Hepatocyte (in vitro differentiated cells): ENCODE measurements around the gene INPP4B. TPM values are rescaled to one million over a fixed set of nuclear protein-coding genes. Genes with fewer than 3 reads are reported as not detected.
A peak's percentile ranks its signal among the peaks of the same experiment; 100 is the strongest.

Experiments used
- DNase-seq: peaks from one replicate; pipeline ENCODE4 v3.0.0-alpha.2; 2016; ENCODE audit warnings: low spot score
- H2AFZ ChIP-seq: fragments of 200-600 bp; sonication (generic); 2 replicates; pipeline ENCODE4 v1.6.0; 2016; ENCODE audit warnings: antibody characterized with exemption, mild to moderate bottlenecking
- H3K27ac ChIP-seq: fragments of 200-600 bp; sonication (generic); 2 replicates; pipeline ENCODE4 v1.5.1; 2016; ENCODE audit warnings: mild to moderate bottlenecking
- H3K27me3 ChIP-seq: fragments of 200-600 bp; sonication (generic); 2 replicates; pipeline ENCODE4 v1.6.1; 2016
- H3K36me3 ChIP-seq: fragments of 200-600 bp; sonication (generic); replicated peaks from 2 replicates; pipeline ENCODE4 v1.5.1; 2016; ENCODE audit warnings: low read depth; ENCODE audit not compliant: insufficient read depth
- H3K4me1 ChIP-seq: fragments of 200-600 bp; sonication (generic); 2 replicates; pipeline ENCODE4 v1.5.1; 2016; ENCODE audit warnings: mild to moderate bottlenecking, moderate library complexity; ENCODE audit not compliant: insufficient read depth
- H3K4me2 ChIP-seq: fragments of 200-600 bp; sonication (generic); 2 replicates; pipeline ENCODE4 v1.6.0; 2016
- H3K4me3 ChIP-seq: fragments of 200-600 bp; sonication (generic); 2 replicates; pipeline ENCODE4 v1.5.1; 2016; ENCODE audit warnings: mild to moderate bottlenecking
- H3K79me2 ChIP-seq: fragments of 200-600 bp; sonication (generic); 2 replicates; pipeline ENCODE4 v1.6.0; 2017; ENCODE audit warnings: mild to moderate bottlenecking
- H3K9me2 ChIP-seq: fragments of 200-600 bp; sonication (generic); replicated peaks from 2 replicates; pipeline ENCODE4 v1.6.0; 2017; ENCODE audit warnings: mild to moderate bottlenecking; ENCODE audit not compliant: insufficient read depth
- H3K9me3 ChIP-seq: fragments of 200-600 bp; sonication (generic); 2 replicates; pipeline ENCODE4 v1.5.1; 2016; ENCODE audit warnings: low read depth, mild to moderate bottlenecking
- H4K20me1 ChIP-seq: fragments of 200-600 bp; sonication (generic); 2 replicates; pipeline ENCODE4 v1.6.0; 2016; ENCODE audit warnings: mild to moderate bottlenecking; ENCODE audit not compliant: insufficient read depth, poor library complexity, severe bottlenecking
- EZH2 ChIP-seq: fragments of 200-600 bp; sonication (generic); IDR thresholded peaks from 2 replicates; pipeline ENCODE4 v1.6.1; 2016; ENCODE audit warnings: antibody characterized with exemption, mild to moderate bottlenecking, borderline replicate concordance
- EZH2phosphoT487 ChIP-seq: fragments of 200-600 bp; sonication (generic); IDR thresholded peaks from one replicate; pipeline ENCODE4 v1.6.1; 2018; ENCODE audit warnings: antibody characterized with exemption, mild to moderate bottlenecking, low read depth, moderate library complexity; ENCODE audit not compliant: unreplicated experiment, severe bottlenecking
- WGBS: methylation state at CpG from one replicate; pipeline ENCODE4 v1.1.6; 2016; ENCODE audit warnings: low lambda C conversion rate; ENCODE audit errors: missing lambda C conversion rate; 5-methylcytosine and 5-hydroxymethylcytosine counted together
- polyA plus RNA-seq: library from polyadenylated mRNA; unstranded; fragments of >200 nt; fragmentation: Nextera tagmentation; extraction: Ambion mirVana; gene quantifications from 2 replicates; pipeline ENCODE4 v1.2.1, GENCODE V29; 2016
- total RNA-seq: library from RNA; depleted of rRNA; stranded (reverse); fragments of >200 nt; gene quantifications from 2 replicates; pipeline ENCODE4 v1.2.3, GENCODE V29; 2014
- TF ChIP-seq, protein P1 (sequence below): fragments of 200-600 bp; sonication (generic); IDR thresholded peaks from 2 replicates; pipeline ENCODE4 v1.5.1; 2016; ENCODE audit warnings: antibody characterized with exemption, mild to moderate bottlenecking; ENCODE audit not compliant: poor library complexity

Gene INPP4B
- total and polyA plus RNA-seq, 2 experiments from 2014 or later: 4.2 to 7.1 TPM

DNA sequence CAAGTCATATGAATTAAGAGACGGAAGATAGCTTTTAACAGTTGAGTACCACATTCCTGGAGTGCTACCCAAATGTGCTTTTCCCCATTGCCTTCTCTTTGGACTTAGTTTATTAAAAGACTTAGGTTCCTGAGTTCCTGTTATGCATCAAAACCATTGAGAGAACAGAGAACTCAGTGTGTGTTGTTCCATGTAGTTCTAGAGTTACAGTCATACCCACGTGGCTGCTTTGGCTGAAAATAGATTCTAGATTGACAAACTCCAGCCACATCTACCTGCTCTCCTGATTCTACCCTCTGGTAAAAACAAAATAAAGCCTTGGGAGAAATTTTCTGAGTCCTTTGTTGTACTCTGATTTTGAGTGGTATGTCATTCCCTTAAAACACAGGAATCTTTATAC lies 824.3 kb downstream of the INPP4B start:
- H3K36me3 ChIP-seq: no peaks in the 10 kb centered on the region
- H3K27me3 ChIP-seq: no peaks in the 10 kb centered on the region
- H4K20me1 ChIP-seq: no peaks in the 10 kb centered on the region
- TF ChIP-seq EZH2phosphoT487: no peak
- TF ChIP-seq EZH2: no peak
- TF ChIP-seq, protein P1, sequence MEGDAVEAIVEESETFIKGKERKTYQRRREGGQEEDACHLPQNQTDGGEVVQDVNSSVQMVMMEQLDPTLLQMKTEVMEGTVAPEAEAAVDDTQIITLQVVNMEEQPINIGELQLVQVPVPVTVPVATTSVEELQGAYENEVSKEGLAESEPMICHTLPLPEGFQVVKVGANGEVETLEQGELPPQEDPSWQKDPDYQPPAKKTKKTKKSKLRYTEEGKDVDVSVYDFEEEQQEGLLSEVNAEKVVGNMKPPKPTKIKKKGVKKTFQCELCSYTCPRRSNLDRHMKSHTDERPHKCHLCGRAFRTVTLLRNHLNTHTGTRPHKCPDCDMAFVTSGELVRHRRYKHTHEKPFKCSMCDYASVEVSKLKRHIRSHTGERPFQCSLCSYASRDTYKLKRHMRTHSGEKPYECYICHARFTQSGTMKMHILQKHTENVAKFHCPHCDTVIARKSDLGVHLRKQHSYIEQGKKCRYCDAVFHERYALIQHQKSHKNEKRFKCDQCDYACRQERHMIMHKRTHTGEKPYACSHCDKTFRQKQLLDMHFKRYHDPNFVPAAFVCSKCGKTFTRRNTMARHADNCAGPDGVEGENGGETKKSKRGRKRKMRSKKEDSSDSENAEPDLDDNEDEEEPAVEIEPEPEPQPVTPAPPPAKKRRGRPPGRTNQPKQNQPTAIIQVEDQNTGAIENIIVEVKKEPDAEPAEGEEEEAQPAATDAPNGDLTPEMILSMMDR: no peak
- no peaks in the 10 kb centered on the region for H3K4me1 ChIP-seq
- WGBS: 90% methylated on average over 2 of the region's 2 CpGs
- no peaks in the 10 kb centered on the region for H3K9me3 ChIP-seq
- no peaks in the 10 kb centered on the region for H3K9me2 ChIP-seq
- no peak overlapping the region for H3K4me3 ChIP-seq
- no peaks in the 10 kb centered on the region for H3K79me2 ChIP-seq
- H2AFZ ChIP-seq: no peak overlapping the region
- H3K27ac ChIP-seq: no peak overlapping the region
- peak overlapping the region; percentile 11 for H3K4me2 ChIP-seq
- DNase-seq: no peak

DNA sequence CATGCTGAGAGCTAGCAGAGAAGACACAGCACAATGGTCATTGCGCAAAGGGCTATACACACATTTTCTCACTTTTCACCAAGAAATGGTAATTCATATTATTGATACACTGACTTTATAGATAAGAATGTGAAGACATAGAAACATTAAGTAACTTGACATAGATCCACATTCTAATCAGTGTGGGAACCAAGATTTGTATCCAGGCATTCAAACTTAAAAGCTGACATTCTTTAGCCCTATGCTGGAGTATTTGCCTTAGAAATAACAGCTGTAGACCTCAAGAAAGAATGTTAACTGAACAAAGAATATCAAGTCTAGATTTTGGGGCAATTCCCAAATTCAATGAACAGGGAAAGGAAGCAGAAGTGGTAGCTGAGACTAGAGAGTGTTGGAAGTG lies 824.9 kb downstream of the INPP4B start:
- DNase-seq: no peak
- Histone ChIP-seq H3K79me2 (no peaks in the 10 kb centered on the region), H3K4me2 (no peak overlapping the region), H3K27me3 (no peaks in the 10 kb centered on the region), H3K9me2 (no peaks in the 10 kb centered on the region), H3K36me3 (no peaks in the 10 kb centered on the region), H3K27ac (no peak overlapping the region), H2AFZ (no peak overlapping the region), H3K4me1 (no peaks in the 10 kb centered on the region), H3K4me3 (no peak overlapping the region), H3K9me3 (no peaks in the 10 kb centered on the region), H4K20me1 (no peaks in the 10 kb centered on the region)
- TF ChIP-seq, protein P1: no peak
- TF ChIP-seq EZH2: no peak
- no peak for TF ChIP-seq EZH2phosphoT487
- 97% methylated on average over 1 of the region's 1 CpG for WGBS

DNA sequence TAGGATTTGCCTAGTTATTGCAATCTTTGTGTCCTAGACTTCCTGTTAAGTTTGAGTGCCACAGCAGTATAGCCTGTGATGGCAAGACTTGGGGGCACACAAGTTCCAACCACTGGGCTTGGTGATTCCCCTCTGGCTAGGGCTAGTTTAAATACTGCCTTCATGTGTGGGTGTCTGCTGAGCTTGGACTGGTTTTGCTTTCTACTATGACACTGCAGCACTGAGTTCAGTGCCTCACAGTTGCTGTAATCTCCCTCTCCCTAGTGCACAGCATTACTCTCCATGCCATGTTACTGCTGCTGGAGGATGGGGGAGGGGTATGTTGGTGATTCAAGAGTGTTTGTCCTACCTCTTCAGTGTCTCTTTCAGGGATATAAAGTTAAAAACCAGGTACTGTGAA lies 830.1 kb downstream of the INPP4B start:
- TF ChIP-seq EZH2 (no peak), EZH2phosphoT487 (no peak)
- TF ChIP-seq, protein P1: no peak
- no peak for DNase-seq
- Histone ChIP-seq H3K27ac (no peak overlapping the region), H3K27me3 (no peaks in the 10 kb centered on the region), H3K4me2 (no peak overlapping the region), H4K20me1 (no peaks in the 10 kb centered on the region), H3K4me3 (no peak overlapping the region), H2AFZ (no peak overlapping the region), H3K9me3 (no peaks in the 10 kb centered on the region), H3K9me2 (no peaks in the 10 kb centered on the region), H3K79me2 (no peaks in the 10 kb centered on the region), H3K4me1 (no peaks in the 10 kb centered on the region), H3K36me3 (no peaks in the 10 kb centered on the region)

DNA sequence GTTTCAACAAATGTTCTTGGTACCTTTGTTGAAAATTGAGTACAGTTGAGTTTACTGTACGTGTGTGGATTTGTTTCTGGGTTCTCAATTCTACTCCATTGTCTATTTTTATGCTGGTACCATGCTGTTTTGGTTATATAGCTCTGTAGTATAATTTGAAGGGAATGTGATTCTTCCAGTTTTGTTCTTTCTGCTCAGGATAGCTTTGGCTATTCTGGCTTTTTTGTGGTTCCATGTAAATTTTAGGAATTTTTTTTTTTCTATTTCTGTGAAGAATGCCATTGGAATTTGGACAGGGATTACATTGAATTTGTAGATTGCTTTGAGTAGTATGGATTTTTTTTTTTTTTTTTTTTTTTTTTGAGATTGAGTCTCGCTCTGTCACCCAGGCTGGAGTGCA lies 836.4 kb downstream of the INPP4B start:
- Histone ChIP-seq H4K20me1 (no peaks in the 10 kb centered on the region), H3K4me1 (no peaks in the 10 kb centered on the region), H3K79me2 (no peaks in the 10 kb centered on the region), H3K27me3 (no peaks in the 10 kb centered on the region), H3K9me3 (no peaks in the 10 kb centered on the region), H3K36me3 (no peaks in the 10 kb centered on the region), H3K4me3 (no peak overlapping the region), H3K27ac (no peak overlapping the region), H3K4me2 (no peak overlapping the region), H3K9me2 (no peaks in the 10 kb centered on the region), H2AFZ (no peak overlapping the region)
- DNase-seq: no peak
- 87% methylated on average over 2 of the region's 2 CpGs for WGBS
- TF ChIP-seq EZH2 (no peak), EZH2phosphoT487 (no peak)
- TF ChIP-seq, protein P1: no peak
